Right lobe of liver (tissue), 6 donors: ENCODE measurements around the gene MED26. TPM values are rescaled to one million over a fixed set of nuclear protein-coding genes. Genes with fewer than 3 reads are reported as not detected.
"Not testable (repeated sequence)": the region's sequence is repeated elsewhere in the genome, so short reads cannot be mapped to it uniquely, and the experiment has no call there.

ENCODE experiments used
- ATAC-seq, 4 donors: fragments of 200-7000 bp; cut with Tn5 transposase; one replicate each; pipeline ENCODE4 v1.9.1; 2020; ENCODE audit warnings: mild to moderate bottlenecking in 4 of 4, moderate library complexity in 4 of 4
- DNase-seq, 3 donors: peaks; one replicate each; pipeline ENCODE4 v3.0.0-alpha.2; 2020
- H3K27ac ChIP-seq, 3 donors: fragments of 200-600 bp; one replicate each; pipeline ENCODE4 v1.8.0; 2022
- H3K27me3 ChIP-seq, 2 donors: fragments of 200-600 bp; one replicate each; pipeline ENCODE4 v1.8.0; 2022
- H3K36me3 ChIP-seq, 4 donors: fragments of 200-600 bp; sonication (generic) in 1 of 4; one replicate each; pipeline versions ENCODE4 v1.5.1 to v1.8.0; 2017 to 2022; ENCODE audit warnings: control low read depth in 1 of 4
- H3K4me1 ChIP-seq, 4 donors: fragments of 200-600 bp; sonication (generic) in 1 of 4; one replicate each; pipeline versions ENCODE4 v1.5.1 to v1.8.0; 2017 to 2022; ENCODE audit warnings: control low read depth in 1 of 4
- H3K4me3 ChIP-seq, 3 donors: fragments of 200-600 bp; one replicate each; pipeline ENCODE4 v1.8.0; 2022
- H3K9me3 ChIP-seq, 4 donors: fragments of 200-600 bp; sonication (generic) in 1 of 4; one replicate each; pipeline versions ENCODE4 v1.5.1 to v1.8.0; 2017 to 2022; ENCODE audit warnings: control low read depth in 1 of 4
- POLR2A ChIP-seq: fragments of 450-650 bp; IDR thresholded peaks from one replicate; pipeline ENCODE4 v1.6.1; 2017; ENCODE audit warnings: antibody characterized with exemption, mild to moderate bottlenecking
- WGBS: methylation state at CpG from one replicate; pipeline ENCODE4 v1.1.6; 2018; ENCODE audit warnings: low coverage, low lambda C conversion rate; ENCODE audit not compliant: insufficient coverage; ENCODE audit errors: missing lambda C conversion rate; 5-methylcytosine and 5-hydroxymethylcytosine counted together
- intact Hi-C, 2 donors: fragments of 100-400 bp; cut with DNase I; formaldehyde crosslinking; loops; one replicate each; pipeline versions ENCODE4 v1.11.2 to v1.14.1; 2022
- total RNA-seq, 6 experiments: library from RNA; depleted of rRNA in 2 of 6; stranded (reverse); fragments of >200 nt in 2 of 6; fragmentation: NEBNext Ultra II Directional in 3 of 6; extraction: Animal tissue kit (Norgen Biotek cat#: 25700) in 3 of 6; gene quantifications; one replicate each; pipeline versions ENCODE4 v1.1.0 to v1.2.4, GENCODE V29; 2016 to 2023
- TF ChIP-seq, protein P1 (sequence below), 4 donors: fragments of 200-600 bp in 3 of 4; fragments of 450-650 bp in 1 of 4; IDR thresholded peaks; one replicate each; pipeline versions ENCODE4 v1.5.1 to v1.8.0; 2016 to 2022; ENCODE audit warnings: antibody characterized with exemption in 4 of 4, mild to moderate bottlenecking in 2 of 4
- donor health status: DM: no; HTN: yes; CAD: no.
- donor health status: DM: no; HTN: no; CAD: no.
- donor health status: DM: no; HTN: no; CAD: no.
- donor health status: DM: no; HTN: yes; CAD: no.
- donor health status: DM: no; HTN: yes; CAD: no.

Gene MED26
- total RNA-seq, 6 experiments from 2014 or later: 3.4 to 5.4 (median 4.4) TPM

GRCh38 chr19:16559780-16560276 lies 68.2 kb downstream of the MED26 start:
- DNase-seq (no peak), ATAC-seq (no peak)
- Histone ChIP-seq H3K4me1 (no peaks in the 10 kb centered on the region), H3K27me3 (no peaks in the 10 kb centered on the region), H3K36me3 (peaks cover 0 to 45% (median 18%) of the 10 kb centered on the region in 4 donors), H3K27ac (no peak overlapping the region), H3K9me3 (no peaks in the 10 kb centered on the region), H3K4me3 (no peak overlapping the region)
- TF ChIP-seq, protein P1, sequence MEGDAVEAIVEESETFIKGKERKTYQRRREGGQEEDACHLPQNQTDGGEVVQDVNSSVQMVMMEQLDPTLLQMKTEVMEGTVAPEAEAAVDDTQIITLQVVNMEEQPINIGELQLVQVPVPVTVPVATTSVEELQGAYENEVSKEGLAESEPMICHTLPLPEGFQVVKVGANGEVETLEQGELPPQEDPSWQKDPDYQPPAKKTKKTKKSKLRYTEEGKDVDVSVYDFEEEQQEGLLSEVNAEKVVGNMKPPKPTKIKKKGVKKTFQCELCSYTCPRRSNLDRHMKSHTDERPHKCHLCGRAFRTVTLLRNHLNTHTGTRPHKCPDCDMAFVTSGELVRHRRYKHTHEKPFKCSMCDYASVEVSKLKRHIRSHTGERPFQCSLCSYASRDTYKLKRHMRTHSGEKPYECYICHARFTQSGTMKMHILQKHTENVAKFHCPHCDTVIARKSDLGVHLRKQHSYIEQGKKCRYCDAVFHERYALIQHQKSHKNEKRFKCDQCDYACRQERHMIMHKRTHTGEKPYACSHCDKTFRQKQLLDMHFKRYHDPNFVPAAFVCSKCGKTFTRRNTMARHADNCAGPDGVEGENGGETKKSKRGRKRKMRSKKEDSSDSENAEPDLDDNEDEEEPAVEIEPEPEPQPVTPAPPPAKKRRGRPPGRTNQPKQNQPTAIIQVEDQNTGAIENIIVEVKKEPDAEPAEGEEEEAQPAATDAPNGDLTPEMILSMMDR (IDR thresholded peaks at IDR 0.05): no peak
- TF ChIP-seq POLR2A: no peak
- intact Hi-C loops: no loop called here
- 80% methylated on average over 6 of the region's 10 CpGs for WGBS

- WGBS: 73% methylated on average over 6 of the region's 8 CpGs
- no peak for TF ChIP-seq POLR2A
- TF ChIP-seq, protein P1 (IDR thresholded peaks at IDR 0.05): no peak
- no peak for ATAC-seq
- Histone ChIP-seq H3K4me3 (no peak overlapping the region), H3K36me3 (peaks cover 0 to 39% (median 10%) of the 10 kb centered on the region in 4 donors), H3K27me3 (no peaks in the 10 kb centered on the region), H3K9me3 (no peaks in the 10 kb centered on the region), H3K4me1 (no peaks in the 10 kb centered on the region), H3K27ac (no peak overlapping the region)
- no peak for DNase-seq
- intact Hi-C loops: no loop called here
Measured at GRCh38 chr19:16554776-16555175, 73.2 kb downstream of the MED26 start.

DNA sequence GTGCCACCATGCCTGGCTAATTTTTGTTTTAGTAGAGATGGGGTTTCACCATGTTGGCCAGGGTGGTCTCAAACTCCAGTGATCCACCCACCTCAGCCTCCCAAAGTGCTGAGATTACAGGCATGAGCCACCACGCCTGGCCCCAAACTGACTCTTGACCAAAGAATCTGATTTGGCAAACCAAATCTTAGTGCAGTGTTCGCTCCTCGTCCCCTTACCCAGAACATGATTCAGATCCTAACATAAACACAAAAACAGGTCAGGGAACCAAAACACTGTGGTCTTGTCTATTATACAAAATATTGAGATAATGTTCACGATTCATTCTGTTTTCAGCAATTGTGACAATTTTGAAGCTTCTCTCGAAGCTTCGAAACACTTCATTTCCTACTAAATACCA lies 76.1 kb downstream of the MED26 start:
- H3K27me3 ChIP-seq, ATAC-seq, intact Hi-C loops, DNase-seq, H3K4me1 ChIP-seq, H3K4me3 ChIP-seq, H3K9me3 ChIP-seq, H3K27ac ChIP-seq: not testable (repeated sequence)
- WGBS: 93% methylated on average over 6 of the region's 6 CpGs
- H3K36me3 ChIP-seq: peaks cover 0 to 35% (median 9%) of the 10 kb centered on the region in 4 donors

- 100% methylated on average over 2 of the region's 4 CpGs for WGBS
- TF ChIP-seq POLR2A: no peak
- TF ChIP-seq, protein P1 (IDR thresholded peaks at IDR 0.05): no peak
- Histone ChIP-seq H3K27me3 (no peaks in the 10 kb centered on the region), H3K27ac (no peak overlapping the region), H3K36me3 (peaks cover 0 to 20% (median 5%) of the 10 kb centered on the region in 4 donors), H3K9me3 (no peaks in the 10 kb centered on the region), H3K4me3 (no peak overlapping the region), H3K4me1 (peaks cover 0 to 9% (median 1%) of the 10 kb centered on the region in 4 donors)
- DNase-seq (no peak), ATAC-seq (no peak)
- intact Hi-C loops: no loop called here
Measured at GRCh38 chr19:16548956-16549355, 79.0 kb downstream of the MED26 start.

DNA sequence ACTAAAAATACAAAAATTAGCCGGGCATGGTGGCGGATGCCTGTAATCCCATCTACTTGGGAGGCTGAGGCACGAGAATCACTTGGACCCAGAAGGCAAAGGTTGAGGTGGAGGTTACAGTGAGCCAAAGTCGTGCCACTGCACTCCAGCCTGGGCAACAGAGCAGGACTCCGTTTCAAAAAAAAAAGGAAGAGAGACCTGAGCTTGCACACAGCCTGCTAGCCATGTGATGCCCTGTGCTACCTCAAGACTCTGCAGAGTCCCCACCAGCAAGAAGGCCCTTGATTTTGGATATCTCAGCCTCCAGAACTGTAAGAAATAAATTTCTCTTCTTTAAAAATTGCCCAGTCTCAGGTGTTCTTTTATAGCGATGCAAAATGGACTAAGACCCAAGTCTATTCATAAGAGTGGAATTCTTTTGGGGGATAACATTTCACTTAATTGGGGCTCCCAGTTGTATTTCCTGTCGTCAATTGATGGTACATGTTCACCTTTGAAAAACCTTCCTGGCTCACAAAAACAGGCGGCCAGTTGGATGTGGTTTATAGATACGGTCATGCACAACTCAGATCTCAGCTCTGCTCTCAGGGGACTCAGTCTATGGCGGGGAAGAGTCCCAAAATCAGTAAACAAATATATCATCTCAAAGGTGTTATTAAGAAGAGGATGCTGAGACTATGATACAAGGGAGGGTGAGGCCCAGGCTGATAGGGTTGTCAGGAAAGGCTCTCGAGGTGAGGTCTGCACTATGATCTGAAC lies 83.4 kb downstream of the MED26 start:
- H3K27me3 ChIP-seq: no peaks in the 10 kb centered on the region
- WGBS: 75% methylated on average over 7 of the region's 11 CpGs
- ATAC-seq (no peak), DNase-seq (no peak)
- H3K36me3 ChIP-seq: peaks cover 0 to 4% (median 0%) of the 10 kb centered on the region in 4 donors
- no peaks in the 10 kb centered on the region for H3K9me3 ChIP-seq
- TF ChIP-seq, protein P1 (IDR thresholded peaks at IDR 0.05): no peak
- no peak for TF ChIP-seq POLR2A
- intact Hi-C loops: no loop called here
- no peak overlapping the region for H3K27ac ChIP-seq
- H3K4me1 ChIP-seq: peaks cover 0 to 37% (median 7%) of the 10 kb centered on the region in 4 donors
- H3K4me3 ChIP-seq: no peak overlapping the region

DNA sequence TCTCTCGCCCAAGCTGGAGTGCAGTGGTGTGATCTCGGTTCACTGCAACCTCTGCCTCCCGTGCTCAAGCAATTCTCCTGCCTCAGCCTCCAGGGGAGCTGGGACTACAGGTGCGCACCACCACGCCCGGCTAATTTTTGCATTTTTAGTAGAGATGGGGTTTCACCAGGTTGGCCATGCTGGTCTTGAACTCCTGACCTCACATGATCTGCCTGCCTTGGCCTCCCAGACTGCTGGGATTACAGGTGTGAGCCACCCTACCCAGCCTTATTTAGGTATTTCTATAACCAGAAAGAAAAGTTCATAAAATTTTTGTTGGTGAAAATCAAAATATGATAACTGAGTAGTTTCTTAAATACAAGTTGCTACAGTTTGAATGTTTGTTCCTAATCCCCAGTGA lies 84.3 kb downstream of the MED26 start:
- peaks cover 0 to 38% (median 7%) of the 10 kb centered on the region in 4 donors for H3K4me1 ChIP-seq
- H3K27me3 ChIP-seq, DNase-seq, ATAC-seq, H3K4me3 ChIP-seq, H3K27ac ChIP-seq, H3K36me3 ChIP-seq, intact Hi-C loops, H3K9me3 ChIP-seq: not testable (repeated sequence)
- 83% methylated on average over 6 of the region's 6 CpGs for WGBS
